ENCODE measurements around the gene PRIM1. TPM values are rescaled to one million over a fixed set of nuclear protein-coding genes. Genes with fewer than 3 reads are reported as not detected.
A peak's percentile ranks its signal among the peaks of the same experiment; 100 is the strongest.
"Not testable (repeated sequence)": the region's sequence is repeated elsewhere in the genome, so short reads cannot be mapped to it uniquely, and the experiment has no call there.

Gene PRIM1
- polyA plus RNA-seq, 1 donor: 9.0 TPM

DNA sequence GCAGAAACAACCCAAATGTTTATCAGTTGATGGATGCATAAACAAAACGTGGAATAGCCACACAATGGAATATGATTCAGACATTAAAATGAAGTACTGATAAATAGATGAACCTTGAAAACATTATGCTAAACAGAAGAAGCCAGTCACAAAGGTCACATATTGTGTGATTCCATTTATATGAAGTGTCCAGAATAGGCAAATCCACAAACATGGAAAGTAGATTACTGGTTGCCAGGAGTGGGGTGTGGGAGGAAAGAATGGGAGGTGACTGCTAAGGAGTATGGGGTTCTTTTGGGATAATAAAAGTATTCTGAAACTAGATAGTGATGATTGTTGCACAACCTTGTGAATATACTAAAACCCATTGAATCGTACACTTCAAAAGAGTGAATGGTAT lies 9.7 kb upstream of the PRIM1 start:
- DNase-seq (ENCODE audit: low read depth): no peak

DNA sequence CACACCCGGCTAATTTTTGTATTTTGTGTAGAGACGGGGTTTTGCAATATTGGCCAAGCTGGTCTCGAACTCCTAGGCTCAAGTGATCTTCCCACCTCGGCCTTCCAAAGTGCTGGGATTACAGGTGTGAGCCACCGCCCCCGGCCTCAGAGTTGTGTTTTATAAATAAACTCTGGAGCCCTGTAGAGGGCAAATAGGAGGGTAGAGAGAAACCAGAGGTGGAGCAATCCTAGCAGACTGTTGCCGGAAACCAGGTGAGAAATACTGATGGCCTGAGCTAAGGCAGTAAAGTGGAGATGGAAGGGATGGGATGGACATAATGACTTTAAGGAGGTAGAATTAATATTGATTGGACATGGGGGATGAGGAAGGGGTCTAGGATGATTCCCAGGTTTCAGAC lies 8.3 kb upstream of the PRIM1 start:
- no peak for DNase-seq (ENCODE audit: low read depth)

DNA sequence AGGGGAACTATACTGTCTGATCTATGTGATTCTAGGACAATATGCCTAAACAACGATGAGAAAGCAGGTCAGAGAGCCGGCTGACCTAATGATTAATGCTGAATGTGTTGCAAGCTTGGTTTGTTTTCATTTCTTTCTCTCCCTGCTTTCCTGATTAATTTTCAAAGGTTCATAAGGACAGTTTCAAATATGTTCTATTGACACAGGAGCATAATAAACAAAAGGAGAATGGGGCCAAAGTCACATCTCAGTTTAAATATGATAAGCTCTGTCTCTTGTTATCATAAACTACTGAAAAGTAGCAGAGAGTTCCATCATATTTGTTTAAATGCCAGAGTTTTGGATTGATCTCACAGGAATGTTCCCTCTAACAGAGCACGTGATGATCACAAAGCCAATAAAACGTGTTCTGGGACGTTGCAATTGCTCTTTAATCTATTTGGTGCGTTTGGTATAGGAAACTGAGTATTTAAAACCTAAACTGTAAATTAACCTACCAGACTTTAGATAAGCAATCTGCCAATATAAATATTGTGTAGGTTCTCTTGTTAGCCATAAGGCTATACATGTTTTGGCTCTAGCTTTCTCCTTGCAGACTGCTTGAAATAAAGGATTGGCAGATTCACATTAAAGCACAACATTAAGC lies 7.3 kb upstream of the PRIM1 start:
- no peak for DNase-seq (ENCODE audit: low read depth)

DNA sequence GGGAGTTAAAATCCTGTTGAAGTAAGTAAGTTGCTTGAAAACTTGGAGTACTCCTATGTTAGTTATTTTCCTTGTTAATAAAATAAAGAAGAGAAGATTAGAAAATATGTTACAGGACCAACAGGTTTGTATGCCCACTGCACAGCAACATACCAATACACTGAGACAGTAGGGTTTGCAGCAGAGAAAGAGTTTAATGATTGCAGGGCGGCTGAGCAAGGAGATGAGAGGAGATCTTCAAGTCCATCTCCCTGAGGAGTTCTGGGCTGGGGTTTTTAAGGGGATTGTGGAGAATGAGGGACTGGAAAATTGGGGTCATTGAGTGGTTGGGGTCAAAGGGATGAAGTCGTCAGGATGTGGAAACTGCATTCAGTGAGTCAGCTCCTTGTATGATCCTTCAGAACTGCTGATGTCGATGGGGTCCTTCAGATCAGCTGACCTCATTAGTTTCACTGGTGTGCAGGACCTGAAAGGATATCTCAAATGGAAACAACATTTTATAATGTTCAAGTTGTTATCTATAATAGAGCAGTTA lies 6.7 kb upstream of the PRIM1 start:
- DNase-seq (ENCODE audit: low read depth): no peak

DNA sequence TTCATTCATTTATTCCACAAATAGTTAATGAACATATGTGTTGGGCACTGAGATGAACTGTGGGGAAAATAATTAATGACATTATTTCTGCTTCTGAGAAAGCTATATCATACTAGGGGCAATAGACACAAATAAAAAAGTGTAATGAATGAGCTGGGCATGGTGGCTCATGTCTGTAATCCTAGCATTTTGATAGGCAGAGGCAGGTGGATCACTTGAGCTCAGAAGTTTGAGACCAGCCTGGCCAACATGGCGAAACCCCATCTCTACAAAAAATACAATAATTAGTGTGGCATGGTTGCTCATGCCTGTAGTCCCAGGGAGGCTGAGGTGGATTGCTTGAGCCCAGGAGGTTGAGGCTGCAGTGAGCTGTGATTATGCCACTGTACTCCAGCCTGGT lies 5.8 kb upstream of the PRIM1 start:
- not testable (repeated sequence) for DNase-seq (ENCODE audit: low read depth)

DNA sequence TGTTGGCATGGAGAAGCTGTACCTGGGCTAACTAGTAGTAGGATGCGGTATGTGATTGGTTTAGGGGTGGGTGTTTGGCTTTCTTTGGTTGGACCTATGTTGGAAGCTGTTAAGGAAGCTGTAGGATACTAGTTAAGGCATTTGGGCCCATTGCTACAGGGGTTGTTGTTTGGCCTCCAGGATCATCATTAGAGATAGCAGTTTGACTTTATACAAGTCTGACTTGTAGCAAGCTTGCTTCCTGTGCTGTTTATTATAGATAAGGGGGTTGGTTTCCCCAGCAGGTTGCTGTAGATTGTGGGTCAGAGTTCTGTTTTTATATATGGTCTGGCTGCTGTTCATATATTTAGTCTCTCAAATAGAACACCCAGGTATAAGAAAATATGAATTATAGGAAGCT lies 1.4 kb upstream of the PRIM1 start:
- DNase-seq (ENCODE audit: low read depth): no peak

DNA sequence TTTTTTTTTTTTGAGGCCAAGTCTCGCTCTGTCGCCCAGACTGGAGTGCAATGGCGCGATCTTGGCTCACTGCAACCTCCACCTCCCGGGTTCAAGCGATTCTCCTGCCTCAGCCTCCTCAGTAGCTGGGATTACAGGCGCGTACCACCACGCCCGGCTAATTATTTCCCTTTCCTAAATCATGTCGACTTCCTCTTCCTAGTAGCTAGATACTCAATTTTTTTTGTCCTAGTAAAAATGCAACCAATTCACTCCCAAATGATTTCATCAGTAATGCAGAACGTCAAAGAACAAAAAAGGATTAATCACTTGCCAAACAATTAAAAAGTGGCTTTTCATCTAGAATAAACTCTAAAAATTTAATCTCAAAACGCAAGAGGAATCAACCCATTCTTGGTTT lies 1.5 kb downstream of the PRIM1 start:
- not testable (repeated sequence) for DNase-seq (ENCODE audit: low read depth)

DNA sequence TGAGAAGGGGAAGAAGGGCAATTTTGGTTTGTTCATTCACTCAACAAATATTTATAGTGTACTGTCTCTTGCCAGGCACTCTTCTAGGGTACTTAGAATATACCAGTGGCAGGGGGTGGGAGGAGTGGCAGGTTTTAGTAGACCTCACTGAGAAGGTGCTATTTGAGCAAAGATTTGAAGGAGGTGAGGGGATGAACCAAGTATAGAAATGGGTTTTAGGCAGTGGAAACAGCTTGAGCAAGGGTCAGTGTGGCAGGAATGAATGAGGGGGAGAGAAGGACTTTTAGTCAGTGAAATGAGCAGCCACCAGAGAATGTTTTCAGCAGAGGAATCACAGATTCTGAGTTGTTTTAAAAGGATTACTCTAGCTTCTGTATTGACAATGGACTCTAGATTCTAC lies 2.3 kb downstream of the PRIM1 start:
- DNase-seq (ENCODE audit: low read depth): no peak

DNA sequence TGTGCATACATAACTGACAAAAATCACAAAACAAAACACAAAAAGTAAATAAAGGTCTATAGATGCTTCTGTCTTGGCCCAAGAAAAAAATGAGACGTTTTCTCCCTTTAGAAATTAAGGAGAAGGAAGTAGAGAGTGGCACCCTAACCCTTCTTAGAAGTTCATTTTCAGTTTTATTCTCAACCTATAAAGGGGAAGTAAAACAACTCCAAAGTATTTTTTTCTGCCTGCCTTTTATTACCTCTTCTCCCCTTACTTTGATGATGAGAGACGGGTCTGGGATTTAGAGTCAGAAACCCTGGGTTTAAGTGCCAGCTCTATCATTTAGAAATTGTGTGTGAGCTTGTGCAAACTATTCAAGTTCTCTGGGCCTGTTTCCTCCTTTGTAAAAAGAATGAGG lies 2.8 kb downstream of the PRIM1 start:
- DNase-seq (ENCODE audit: low read depth): no peak

DNA sequence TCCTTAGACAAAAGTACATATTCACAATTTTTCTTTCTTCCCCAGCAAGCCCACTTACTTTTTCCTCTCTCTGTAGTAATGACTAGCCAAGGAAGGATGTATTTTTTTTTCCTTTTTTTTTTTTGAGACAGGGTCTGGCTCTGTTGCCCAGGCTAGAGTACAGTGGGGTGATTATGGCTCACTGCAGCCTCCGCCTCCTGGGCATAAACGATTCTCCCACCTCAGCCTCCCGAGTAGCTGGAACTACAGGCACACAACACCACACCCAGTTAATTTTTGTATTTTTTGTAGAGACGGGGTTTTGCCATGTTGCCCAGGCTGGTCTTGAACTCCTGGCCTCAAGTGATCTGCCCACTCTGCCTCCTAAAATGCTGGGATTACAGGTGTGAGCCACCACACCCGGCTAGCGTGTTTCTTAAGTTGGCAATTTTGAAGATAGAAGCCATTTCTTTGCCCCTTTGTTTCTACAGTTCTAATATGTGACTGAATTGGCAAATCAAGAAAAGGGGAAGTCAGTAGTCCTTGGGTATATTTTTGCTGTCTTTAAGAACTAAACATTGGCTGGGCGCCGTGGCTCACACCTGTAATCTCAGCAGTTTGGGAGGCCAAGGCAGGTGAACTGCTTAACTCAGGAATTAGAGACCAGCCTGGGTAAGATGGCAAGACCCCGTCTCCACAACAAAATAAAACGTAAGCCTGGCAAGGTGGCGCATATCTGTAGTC lies 23.8 kb downstream of the PRIM1 start:
- DNase-seq (ENCODE audit: low read depth): no peak

DNA sequence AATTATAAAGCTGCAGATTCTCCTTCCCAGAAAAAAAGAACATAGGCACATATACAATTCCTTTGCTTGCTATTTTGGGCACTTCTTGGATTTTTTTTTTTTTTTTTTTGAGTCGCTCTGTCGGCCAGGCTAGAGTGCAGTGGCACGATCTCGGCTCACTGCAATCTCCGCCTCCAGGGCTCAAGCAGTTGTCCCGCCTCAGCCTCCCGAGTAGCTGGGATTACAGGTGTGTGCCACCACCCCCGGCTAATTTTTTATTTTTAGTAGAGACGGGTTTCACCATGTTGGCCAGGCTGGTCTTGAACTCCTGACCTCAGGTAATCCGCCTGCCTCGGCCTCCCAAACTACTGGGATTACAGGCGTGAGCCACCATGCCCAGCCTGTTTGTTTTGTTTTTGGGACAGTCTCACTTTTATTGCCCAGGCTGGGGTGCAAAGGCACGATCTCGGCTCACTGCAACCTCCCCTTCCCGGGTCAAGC lies 25.9 kb downstream of the PRIM1 start:
- DNase-seq (ENCODE audit: low read depth): not testable (repeated sequence)

DNA sequence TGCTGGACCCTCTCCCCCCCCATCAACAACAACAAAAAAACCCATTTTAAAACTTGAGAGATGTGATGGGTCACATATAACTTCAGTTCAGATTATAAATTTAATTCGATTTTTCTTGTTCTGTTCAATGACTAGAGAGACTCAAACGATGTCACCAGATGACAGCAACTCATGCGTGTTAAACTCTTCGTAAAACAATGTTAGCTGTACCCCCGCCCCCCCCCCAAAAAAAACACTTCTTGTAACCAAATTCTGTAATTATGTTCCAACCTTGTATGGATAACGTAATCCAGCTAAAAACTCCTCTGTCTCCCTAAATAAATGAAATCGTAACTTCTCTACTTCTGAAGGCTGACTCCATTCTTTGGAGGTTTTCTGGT lies 26.4 kb downstream of the PRIM1 start:
- DNase-seq (ENCODE audit: low read depth): no peak

DNA sequence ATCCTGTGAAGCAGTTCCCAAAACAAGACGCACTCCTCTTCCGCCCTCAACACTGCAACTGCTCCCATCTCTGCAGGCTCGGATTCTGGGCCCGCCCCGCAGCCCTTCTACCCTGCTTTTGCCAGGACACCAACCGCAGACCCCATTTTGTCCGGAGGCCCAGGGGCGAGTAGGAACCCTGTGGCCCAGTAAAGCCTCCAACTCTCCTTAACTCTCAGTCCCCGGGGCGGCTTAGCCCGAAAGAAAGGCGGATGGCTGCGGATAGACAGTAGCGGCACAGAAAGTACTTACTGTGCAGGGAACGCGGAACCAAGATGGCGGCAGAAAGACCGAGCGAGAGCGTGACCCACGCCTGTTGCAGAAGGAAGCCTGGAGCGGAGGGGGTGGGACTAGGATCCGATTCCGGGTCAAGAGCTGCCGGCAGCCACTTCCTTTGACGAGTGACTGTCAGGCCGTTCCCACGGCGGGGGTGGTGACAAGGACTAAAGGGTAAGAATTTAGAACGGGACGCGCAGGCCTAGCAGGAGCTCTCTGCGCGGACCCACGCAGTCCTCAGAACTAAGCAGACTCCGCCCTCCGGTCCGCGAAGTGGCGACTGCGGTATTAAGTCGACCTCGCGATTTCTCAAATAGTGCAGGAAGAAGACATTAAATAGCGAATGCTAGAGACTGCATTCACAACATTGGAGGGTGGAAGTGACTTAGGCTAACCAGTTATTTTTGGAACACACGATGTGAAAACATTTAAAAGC lies 27.0 kb downstream of the PRIM1 start, which contains the start of gene NACA:
Gene NACA, minus strand, starts transcription at position 328 of the 751 bp plus-strand sequence. CDS start 778 bp downstream, outside the sequence.
- peak; percentile 93 for DNase-seq (ENCODE audit: low read depth)

DNA sequence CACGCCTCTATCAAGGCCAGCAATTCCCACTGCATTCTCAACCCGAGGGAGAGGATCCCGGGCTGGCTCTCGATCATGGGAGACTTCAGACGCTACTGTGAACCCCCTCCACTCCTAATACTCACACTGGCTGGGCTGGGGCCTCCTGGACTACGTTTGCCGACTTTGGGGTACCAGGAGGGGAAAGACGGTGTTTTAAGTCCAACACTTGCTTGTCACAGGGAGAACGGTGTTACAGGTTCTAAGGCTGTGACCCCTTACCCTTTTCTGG lies 27.5 kb downstream of the PRIM1 start:
- DNase-seq (ENCODE audit: low read depth): no peak

DNA sequence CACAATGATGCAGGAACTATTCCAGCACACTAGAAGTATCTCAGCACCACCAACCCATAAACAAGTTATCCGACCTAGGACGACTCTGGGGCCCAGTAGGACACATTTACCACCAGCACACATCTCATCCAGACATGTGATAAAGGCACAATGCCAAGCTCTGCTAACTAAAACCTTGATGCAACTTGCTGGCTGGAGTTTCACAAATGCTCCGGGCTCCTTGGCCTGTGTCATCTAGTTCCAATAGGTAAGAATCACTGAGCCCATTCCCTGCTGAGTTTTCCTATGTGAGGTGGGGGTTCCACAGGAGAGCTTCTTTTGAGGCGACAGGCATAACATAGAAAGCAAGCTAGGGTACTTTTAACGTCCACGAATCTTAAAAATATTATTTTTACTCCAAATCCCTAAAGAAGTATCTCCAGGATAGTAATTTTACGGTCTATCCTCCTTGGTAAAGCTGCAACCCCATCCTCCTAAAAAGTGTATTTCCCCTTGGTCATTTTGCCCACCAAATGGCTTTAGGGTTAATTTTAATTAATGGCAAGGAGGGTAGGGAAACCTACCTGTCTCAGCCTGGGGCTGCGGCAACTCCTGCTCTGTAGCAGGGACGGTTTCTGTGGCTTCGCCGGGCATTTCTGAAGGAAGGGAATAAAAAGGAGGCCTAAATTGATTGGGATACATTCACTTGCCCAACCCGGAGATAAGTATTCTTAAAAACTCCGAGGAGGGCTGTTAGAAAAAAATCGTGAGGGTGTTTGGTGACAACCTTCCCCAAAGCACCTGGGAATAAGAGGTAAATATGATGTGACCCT lies 28.0 kb downstream of the PRIM1 start:
- DNase-seq (ENCODE audit: low read depth): no peak

DNA sequence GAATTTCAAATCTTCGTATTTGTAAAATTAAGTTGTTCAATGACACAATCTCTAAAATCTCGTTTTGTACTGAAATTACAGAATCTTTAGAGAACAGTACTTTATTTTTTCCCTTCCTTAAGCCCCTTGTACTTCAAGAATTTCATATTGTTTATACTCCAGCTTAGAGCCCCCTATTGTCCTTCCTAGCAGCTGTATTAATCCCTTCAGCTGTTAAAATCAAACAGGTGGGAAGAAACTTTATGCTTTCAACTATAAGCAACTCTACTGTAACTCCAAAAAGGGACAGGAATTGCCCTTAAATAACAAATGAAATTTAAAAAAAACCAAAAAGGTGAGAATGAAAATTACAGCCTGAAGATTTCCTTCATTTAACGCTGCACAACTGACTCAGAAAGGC lies 28.8 kb downstream of the PRIM1 start:
- no peak for DNase-seq (ENCODE audit: low read depth)

DNA sequence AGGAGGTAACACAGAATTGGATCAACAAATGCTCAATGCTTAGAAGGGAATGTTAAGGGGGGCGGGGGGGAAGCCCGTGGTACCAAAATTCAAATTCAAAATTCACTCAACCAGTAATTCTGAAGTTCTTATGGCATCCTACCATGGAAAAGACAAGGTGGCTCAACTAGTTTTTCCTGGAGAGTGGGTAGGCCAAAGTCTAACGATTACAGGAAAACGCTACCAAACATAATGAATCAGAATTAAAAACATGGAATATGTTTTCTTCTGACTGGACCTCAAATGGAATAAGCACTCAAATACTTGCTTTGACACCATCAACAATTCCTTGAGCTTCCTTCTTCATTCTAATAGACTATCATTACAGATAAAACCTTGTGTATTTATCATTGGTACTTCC lies 29.3 kb downstream of the PRIM1 start:
- no peak for DNase-seq (ENCODE audit: low read depth)

DNA sequence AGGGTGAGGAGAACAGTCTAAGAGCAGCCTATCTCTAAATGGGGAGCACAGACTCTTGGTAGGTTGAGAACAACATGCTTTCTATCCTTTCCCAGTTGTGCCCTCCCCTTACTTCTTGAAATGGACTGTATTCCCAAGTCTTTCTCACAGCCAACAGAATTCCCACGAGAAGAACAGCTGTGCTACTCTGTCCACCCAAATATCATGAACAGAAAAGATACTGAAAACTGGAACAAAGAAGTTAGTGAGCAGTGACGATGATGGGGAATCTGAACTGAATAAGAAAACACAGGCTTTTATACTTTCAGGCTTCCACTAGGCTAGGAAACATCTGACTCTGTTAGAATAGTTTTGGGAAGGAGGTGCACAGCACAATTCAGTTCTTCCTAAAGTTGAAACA lies 30.4 kb downstream of the PRIM1 start:
- DNase-seq (ENCODE audit: low read depth): no peak

DNA sequence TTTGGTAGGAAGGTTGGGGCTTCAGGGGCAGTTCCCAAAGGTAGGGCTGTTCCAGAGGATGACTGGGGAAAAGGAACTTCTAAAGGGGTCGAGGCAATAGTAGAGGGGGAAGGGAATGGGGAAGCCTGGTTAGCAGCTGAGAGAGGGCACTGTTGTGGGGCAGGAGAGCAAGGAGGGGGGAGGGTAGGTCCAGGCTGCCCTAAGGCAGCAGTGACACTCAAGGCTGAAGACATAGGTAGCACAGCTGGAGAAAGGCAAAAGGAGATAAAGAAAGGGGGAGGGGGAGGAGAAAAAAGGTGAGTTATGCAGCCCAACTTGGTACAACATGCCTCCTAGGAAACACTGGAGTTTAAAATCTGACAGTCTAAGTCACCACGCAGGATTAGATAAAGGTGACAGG lies 30.9 kb downstream of the PRIM1 start:
- DNase-seq (ENCODE audit: low read depth): no peak

DNA sequence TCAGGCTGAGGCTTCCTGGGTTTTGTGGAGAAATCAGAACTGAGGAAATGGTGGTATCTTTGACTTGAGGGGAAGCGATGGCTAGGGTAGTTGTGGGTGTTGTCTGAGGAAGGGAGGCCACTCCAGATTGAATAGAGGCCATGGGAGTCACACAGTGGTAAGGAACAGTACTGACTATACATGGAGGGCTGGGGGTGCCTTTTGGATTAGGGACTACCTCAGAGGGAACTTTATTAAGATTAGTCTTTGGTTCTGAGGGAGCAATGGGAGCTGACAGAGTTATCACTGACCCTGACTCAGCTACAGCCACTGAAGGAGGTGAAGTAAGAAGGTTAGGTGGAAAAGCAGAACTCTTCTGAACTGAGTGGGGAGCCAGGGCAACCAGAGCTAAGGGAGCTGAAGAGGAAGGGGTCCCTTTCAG lies 31.4 kb downstream of the PRIM1 start:
- DNase-seq (ENCODE audit: low read depth): no peak

DNA sequence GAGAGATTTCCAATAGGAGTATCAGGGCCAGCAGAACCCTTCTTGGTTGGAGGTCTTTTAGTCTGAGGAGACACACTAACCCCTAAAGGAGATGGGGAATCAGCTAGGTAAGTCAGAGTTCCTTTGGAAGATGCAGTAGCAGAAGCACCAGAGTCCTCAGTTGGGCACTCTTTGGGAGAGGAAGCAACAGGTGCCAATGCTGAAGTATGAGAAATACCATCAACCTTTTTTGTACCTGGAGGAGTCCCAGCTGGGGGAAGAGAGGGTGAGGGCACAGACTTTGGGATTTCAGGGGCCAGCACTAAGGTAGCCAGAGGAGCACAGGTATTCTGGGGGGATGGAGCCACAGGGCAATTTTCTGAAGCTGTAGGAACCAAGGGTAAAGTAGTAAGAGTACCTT lies 33.1 kb downstream of the PRIM1 start:
- DNase-seq (ENCODE audit: low read depth): no peak

DNA sequence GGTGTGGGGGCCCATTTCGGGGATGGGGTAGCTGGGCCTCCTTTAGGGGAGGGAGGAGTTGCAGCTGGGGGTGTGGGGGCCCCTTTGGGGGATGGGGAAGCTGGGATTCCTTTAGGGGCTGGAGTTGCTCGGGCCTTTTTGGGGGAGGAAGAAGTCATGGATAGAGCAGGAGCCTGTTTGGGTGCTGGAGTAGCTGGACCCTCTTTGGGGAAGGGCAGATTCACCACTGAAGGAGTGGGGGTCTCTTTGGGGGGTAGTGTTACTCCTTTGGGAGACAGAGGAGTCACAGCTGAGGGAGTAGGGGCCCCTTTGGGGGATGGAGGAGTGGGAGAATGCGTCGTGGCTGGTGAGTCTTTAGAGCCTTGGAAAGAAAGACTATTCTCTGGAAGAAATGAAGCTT lies 33.5 kb downstream of the PRIM1 start:
- DNase-seq (ENCODE audit: low read depth): no peak
